Caco-2 (cell line): Measurements from ENCODE around the gene VILL. TPM values are rescaled to one million over a fixed set of nuclear protein-coding genes. Genes with fewer than 3 reads are reported as not detected.
A peak's percentile ranks its signal among the peaks of the same experiment; 100 is the strongest.

Source experiments
- BruUV-seq: library from RNA; stranded (reverse); fragments of 400-500 nt; replicated peaks from 2 replicates; lab custom pipeline; 2021; lab: Mats Ljungman, UMichigan
- CTCF ChIA-PET: fragments of 300-600 bp; sonication (Branson Sonifier 250); formaldehyde crosslinking; loops from one replicate; lab custom pipeline; 2022; ENCODE audit warnings: antibody characterized with exemption; lab: Charles Lee
- POLR2A ChIA-PET: fragments of 300-600 bp; sonication (Branson Sonifier 250); formaldehyde crosslinking; loops from one replicate; lab custom pipeline; 2022; ENCODE audit warnings: antibody characterized with exemption; lab: Charles Lee
- DNase-seq, 2 experiments: peaks; one replicate each; pipeline versions ENCODE4 v3.0.0 to v3.0.0-alpha.2; 2020 to 2022
- H3K27me3 ChIP-seq: replicated peaks from 2 replicates; pipeline ENCODE4 v1.6.0; 2011; ENCODE audit warnings: low read length; ENCODE audit not compliant: control insufficient read depth, insufficient read depth
- H3K36me3 ChIP-seq: 2 replicates; pipeline ENCODE4 v1.5.1; 2011; ENCODE audit warnings: low read length; ENCODE audit not compliant: control insufficient read depth, insufficient read depth
- H3K4me1 ChIP-seq: fragments of 250-450 bp; sonication (Bioruptor Pico); 2 replicates; pipeline ENCODE4 v1.5.1; 2020; ENCODE audit warnings: mild to moderate bottlenecking
- H3K4me3 ChIP-seq: 2 replicates; pipeline ENCODE4 v1.5.1; 2011; ENCODE audit warnings: low read depth, mild to moderate bottlenecking, control low read depth, low read length
- H3K9me3 ChIP-seq: fragments of 250-450 bp; sonication (Bioruptor Pico); 2 replicates; pipeline ENCODE4 v1.5.1; 2020; ENCODE audit warnings: mild to moderate bottlenecking, moderate library complexity
- H3K27ac Mint-ChIP-seq: one replicate; pipeline ENCODE4 v1.8.0; 2022; ENCODE audit warnings: mixed read lengths; ENCODE audit not compliant: unreplicated experiment
- H3K27me3 Mint-ChIP-seq: one replicate; pipeline ENCODE4 v1.8.0; 2022; ENCODE audit warnings: mixed read lengths; ENCODE audit not compliant: insufficient read depth, unreplicated experiment
- H3K36me3 Mint-ChIP-seq: one replicate; pipeline ENCODE4 v1.8.0; 2022; ENCODE audit warnings: mild to moderate bottlenecking, mixed read lengths; ENCODE audit not compliant: insufficient read depth, unreplicated experiment
- H3K4me1 Mint-ChIP-seq: one replicate; pipeline ENCODE4 v1.8.0; 2022; ENCODE audit warnings: low read depth, mixed read lengths; ENCODE audit not compliant: unreplicated experiment
- H3K4me3 Mint-ChIP-seq: one replicate; pipeline ENCODE4 v1.8.0; 2022; ENCODE audit warnings: mild to moderate bottlenecking, moderate library complexity, mixed read lengths; ENCODE audit not compliant: unreplicated experiment
- H3K9me3 Mint-ChIP-seq: one replicate; pipeline ENCODE4 v1.8.0; 2022; ENCODE audit warnings: mixed read lengths; ENCODE audit not compliant: unreplicated experiment
- CTCF ChIP-seq, 2 experiments: fragments of 200-600 bp in 1 of 2; IDR thresholded peaks; 1 replicate in 1 of 2; 2 replicates in 1 of 2; pipeline versions ENCODE4 v1.5.1 to v1.8.0; 2011 to 2022; ENCODE audit warnings: antibody characterized with exemption in 1 of 2, control low read depth in 1 of 2, inconsistent platforms in 1 of 2, low read depth in 1 of 2, low read length in 1 of 2, mild to moderate bottlenecking in 1 of 2, moderate library complexity in 1 of 2; ENCODE audit not compliant: insufficient read depth in 1 of 2, severe bottlenecking in 1 of 2, unreplicated experiment in 1 of 2
- intact Hi-C: fragments of 100-400 bp; cut with micrococcal nuclease; formaldehyde crosslinking; loops from one replicate; pipeline ENCODE4 v1.10.0; 2022; ENCODE audit not compliant: unreplicated experiment
- total RNA-seq: library from RNA; stranded (reverse); gene quantifications from 2 replicates; pipeline ENCODE4 v1.2.3, GENCODE V29; 2022

VILL gene
- total RNA-seq, 1 experiment from 2014 or later = 11.7 TPM

GRCh38 chr3:37943126-37943525, 47.5 kb upstream of the VILL start:
- intact Hi-C loops = no loop called here
- no peak for DNase-seq
- Mint-ChIP-seq H3K36me3 (peaks cover 31% of the 10 kb centered on the region), H3K4me3 (peak overlapping the region; percentile 9), H3K27ac (peak overlapping the region; percentile 69), H3K9me3 (no peaks in the 10 kb centered on the region), H3K4me1 (peaks cover 56% of the 10 kb centered on the region), H3K27me3 (no peaks in the 10 kb centered on the region)
- Histone ChIP-seq H3K36me3 (no peaks in the 10 kb centered on the region), H3K4me1 (peaks cover 48% of the 10 kb centered on the region), H3K9me3 (no peaks in the 10 kb centered on the region), H3K4me3 (no peak overlapping the region), H3K27me3 (no peaks in the 10 kb centered on the region)
- CTCF ChIA-PET = no interaction called here
- BruUV-seq = no TSS peak
- POLR2A ChIA-PET = no interaction called here
- no peak for TF ChIP-seq CTCF (IDR thresholded peaks at IDR 0.05; ENCODE audit: insufficient read depth in 1 of 2, low read depth in 1 of 2, low read length in 1 of 2, severe bottlenecking in 1 of 2, unreplicated experiment in 1 of 2)

GRCh38 chr3:37943631-37944314, 46.8 kb upstream of the VILL start:
- Mint-ChIP-seq H3K4me1 (peaks cover 53% of the 10 kb centered on the region), H3K27me3 (no peaks in the 10 kb centered on the region), H3K27ac (peak overlapping the region; percentile 69), H3K36me3 (peaks cover 30% of the 10 kb centered on the region), H3K4me3 (no peak overlapping the region), H3K9me3 (no peaks in the 10 kb centered on the region)
- BruUV-seq = no TSS peak
- POLR2A ChIA-PET = no interaction called here
- H3K4me3 ChIP-seq = no peak overlapping the region
- CTCF ChIA-PET = no interaction called here
- H3K9me3 ChIP-seq = no peaks in the 10 kb centered on the region
- TF ChIP-seq CTCF (IDR thresholded peaks at IDR 0.05; ENCODE audit: insufficient read depth in 1 of 2, low read depth in 1 of 2, low read length in 1 of 2, severe bottlenecking in 1 of 2, unreplicated experiment in 1 of 2) = no peak
- no peaks in the 10 kb centered on the region for H3K27me3 ChIP-seq
- H3K4me1 ChIP-seq = peaks cover 43% of the 10 kb centered on the region
- H3K36me3 ChIP-seq = no peaks in the 10 kb centered on the region
- intact Hi-C loops = no loop called here
- no peak for DNase-seq

- no peak for DNase-seq
- no peak overlapping the region for H3K4me3 ChIP-seq
- ChIA-PET POLR2A (no interaction called here), CTCF (no interaction called here)
- peaks cover 30% of the 10 kb centered on the region for H3K36me3 Mint-ChIP-seq
- no peaks in the 10 kb centered on the region for H3K27me3 Mint-ChIP-seq
- H3K4me3 Mint-ChIP-seq = no peak overlapping the region
- peak overlapping the region; percentile 69 for H3K27ac Mint-ChIP-seq
- no peaks in the 10 kb centered on the region for H3K9me3 ChIP-seq
- TF ChIP-seq CTCF (IDR thresholded peaks at IDR 0.05; ENCODE audit: insufficient read depth in 1 of 2, low read depth in 1 of 2, low read length in 1 of 2, severe bottlenecking in 1 of 2, unreplicated experiment in 1 of 2) = no peak
- BruUV-seq = no TSS peak
- H3K9me3 Mint-ChIP-seq = no peaks in the 10 kb centered on the region
- H3K27me3 ChIP-seq = no peaks in the 10 kb centered on the region
- peaks cover 39% of the 10 kb centered on the region for H3K4me1 ChIP-seq
- H3K4me1 Mint-ChIP-seq = peaks cover 53% of the 10 kb centered on the region
- H3K36me3 ChIP-seq = no peaks in the 10 kb centered on the region
- intact Hi-C loops = no loop called here
These were observed 46.2 kb upstream of the VILL start for GRCh38 chr3:37944391-37944842.
